HepG2 (cell line): ENCODE measurements around the gene S1PR2. TPM values are rescaled to one million over a fixed set of nuclear protein-coding genes. Genes with fewer than 3 reads are reported as not detected.

Experiments used
- ATAC-seq: fragments of 200-7000 bp; cut with Tn5 transposase; 3 replicates; pipeline ENCODE4 v1.9.1; 2020; ENCODE audit warnings: mild to moderate bottlenecking, moderate library complexity
- BruUV-seq: library from RNA; stranded (reverse); fragments of 400-500 nt; replicated peaks from 2 replicates; lab custom pipeline; 2021; lab: Mats Ljungman, UMichigan
- CTCF ChIA-PET: fragments of 300-600 bp; formaldehyde crosslinking; extraction: SDS; loops from one replicate; lab custom pipeline; 2021; ENCODE audit warnings: low total read pairs, inconsistent platforms, low intra/inter-chr PET ratio; lab: Yijun Ruan, JAX
- POLR2A ChIA-PET: fragments of 350-600 bp; sonication (Branson Sonifier 250); formaldehyde crosslinking; loops from one replicate; lab custom pipeline; 2020; ENCODE audit warnings: antibody characterized with exemption, inconsistent platforms; lab: Yijun Ruan, JAX
- DNase-seq: peaks from one replicate; pipeline ENCODE4 v3.0.0-alpha.2; 2015; ENCODE audit warnings: low spot score
- FAIRE-seq: peaks from 3 replicates; lab custom pipeline; 2011; peaks lifted over from hg19 to GRCh38; lab: Jason Lieb, UNC
- H2AFZ ChIP-seq: one replicate; pipeline ENCODE4 v1.6.1; 2011; ENCODE audit warnings: low read length, inconsistent platforms
- H3K27ac ChIP-seq: fragments of 300-600 bp; 3 replicates; pipeline ENCODE4 v1.8.0; 2011; ENCODE audit warnings: mixed run types, mild to moderate bottlenecking, mixed read lengths, low read length, inconsistent platforms; ENCODE audit not compliant: insufficient read depth; ENCODE audit errors: extremely low read length
- H3K27me3 ChIP-seq, 2 experiments: fragments of 200-600 bp in 1 of 2; 2 replicates in 1 of 2; 3 replicates in 1 of 2; pipeline versions ENCODE4 v1.6.0 to v1.8.0; 2011; ENCODE audit warnings: low read length in 2 of 2, mild to moderate bottlenecking in 2 of 2, moderate library complexity in 2 of 2, inconsistent platforms in 1 of 2; ENCODE audit not compliant: insufficient read depth in 2 of 2, control insufficient read depth in 1 of 2
- H3K36me3 ChIP-seq, 2 experiments: fragments of 200-600 bp in 1 of 2; replicated peaks in 1 of 2; 2 replicates in 1 of 2; 3 replicates in 1 of 2; pipeline versions ENCODE4 v1.5.1 to v1.8.0; 2011; ENCODE audit warnings: low read length in 2 of 2, inconsistent platforms in 1 of 2; ENCODE audit not compliant: insufficient read depth in 2 of 2, control insufficient read depth in 1 of 2
- H3K4me1 ChIP-seq: 2 replicates; pipeline ENCODE4 v1.5.1; 2012; ENCODE audit warnings: low read length, inconsistent platforms; ENCODE audit not compliant: insufficient read depth
- H3K4me2 ChIP-seq: 2 replicates; pipeline ENCODE4 v1.6.0; 2011; ENCODE audit warnings: low read depth, low read length, inconsistent platforms
- H3K4me3 ChIP-seq, 3 experiments: fragments of 200-600 bp in 1 of 3; sonication (generic), shearing (Covaris generic) in 1 of 3; replicated peaks in 1 of 3; 2 replicates each; pipeline ENCODE4 v1.5.1; 2011 to 2016; ENCODE audit warnings: low read length in 3 of 3, inconsistent platforms in 2 of 3, low read depth in 2 of 3, mild to moderate bottlenecking in 2 of 3, control low read depth in 1 of 3, mixed read lengths in 1 of 3; ENCODE audit not compliant: insufficient read depth in 1 of 3
- H3K79me2 ChIP-seq: one replicate; pipeline ENCODE4 v1.6.1; 2011; ENCODE audit warnings: low read length, inconsistent platforms; ENCODE audit not compliant: insufficient read depth
- H3K9ac ChIP-seq: 2 replicates; pipeline ENCODE4 v1.6.0; 2011; ENCODE audit warnings: mild to moderate bottlenecking, low read depth, low read length, inconsistent platforms; ENCODE audit not compliant: insufficient read depth
- H3K9me3 ChIP-seq: 2 replicates; pipeline ENCODE4 v1.5.1; 2012; ENCODE audit warnings: mild to moderate bottlenecking, low read length
- H4K20me1 ChIP-seq: 2 replicates; pipeline ENCODE4 v1.6.0; 2011; ENCODE audit warnings: inconsistent platforms, mild to moderate bottlenecking, low read length, moderate library complexity; ENCODE audit not compliant: insufficient read depth
- FOSL2 ChIP-seq: sonication (generic); formaldehyde crosslinking; IDR thresholded peaks from 2 replicates; pipeline ENCODE4 v1.4.0; 2020; ENCODE audit warnings: missing genetic modification reagents
- PHB2 ChIP-seq: fragments of 450-650 bp; IDR thresholded peaks from 2 replicates; pipeline ENCODE4 v1.6.1; 2018; ENCODE audit not compliant: partially characterized antibody
- ZBTB20 ChIP-seq: sonication (generic); formaldehyde crosslinking; IDR thresholded peaks from 2 replicates; pipeline ENCODE4 v1.8.1; 2023; ENCODE audit warnings: missing genetic modification reagents, low read depth, mild to moderate bottlenecking, borderline replicate concordance
- ZNF678 ChIP-seq: sonication (generic); formaldehyde crosslinking; IDR thresholded peaks from 2 replicates; pipeline ENCODE4 v1.4.0; 2020; ENCODE audit warnings: mild to moderate bottlenecking, missing genetic modification reagents
- ZNF768 ChIP-seq: sonication (generic); formaldehyde crosslinking; IDR thresholded peaks from 2 replicates; pipeline ENCODE4 v1.4.0; 2020; ENCODE audit warnings: missing genetic modification reagents
- WGBS: methylation state at CpG from one replicate; pipeline ENCODE4 v1.1.6; 2017; ENCODE audit warnings: low lambda C conversion rate; 5-methylcytosine and 5-hydroxymethylcytosine counted together
- in situ Hi-C: cut with HindIII; loops from 2 replicates; pipeline ENCODE4 v1.10.0; 2017; ENCODE audit warnings: low pct_unique_long_range_greater_than_20kb; ENCODE audit not compliant: extremely low pct_ligation_motif_present
- intact Hi-C: fragments of 100-400 bp; cut with micrococcal nuclease; formaldehyde crosslinking; loops from one replicate; pipeline ENCODE4 v1.10.0; 2022; ENCODE audit not compliant: unreplicated experiment
- polyA plus RNA-seq, 8 experiments: library from polyadenylated mRNA; depleted of rRNA in 3 of 8; stranded (reverse) in 7 of 8; unstranded in 1 of 8; fragments of >200 nt; fragmentation: Illumina TruSeq in 4 of 8; extraction: Trizol in 4 of 8; gene quantifications; 2 replicates each; pipeline versions ENCODE4 v1.2.1 to v1.2.3, GENCODE V29; 2011 to 2016; ENCODE audit warnings: low read depth in 4 of 8, missing spikeins in 1 of 8, mixed read lengths in 1 of 8; ENCODE audit not compliant: insufficient read depth in 1 of 8
- total RNA-seq, 5 experiments: library from RNA; depleted of rRNA; stranded (reverse); fragments of >200 nt; fragmentation: Illumina TruSeq; extraction: Trizol; gene quantifications; 2 replicates each; pipeline ENCODE4 v1.2.3, GENCODE V29; 2016; ENCODE audit warnings: low read depth in 1 of 5
- TF ChIP-seq, protein P1 (sequence below): sonication (generic); formaldehyde crosslinking; IDR thresholded peaks from 2 replicates; pipeline ENCODE4 v1.9.0; 2021; ENCODE audit warnings: missing genetic modification reagents, borderline replicate concordance

S1PR2 gene
- total and polyA plus RNA-seq, 2 of the 13 experiments (the other 11 are each of a cell fraction or from before 2014, with no cell fraction given): 0.91 to 1.3 TPM

DNA sequence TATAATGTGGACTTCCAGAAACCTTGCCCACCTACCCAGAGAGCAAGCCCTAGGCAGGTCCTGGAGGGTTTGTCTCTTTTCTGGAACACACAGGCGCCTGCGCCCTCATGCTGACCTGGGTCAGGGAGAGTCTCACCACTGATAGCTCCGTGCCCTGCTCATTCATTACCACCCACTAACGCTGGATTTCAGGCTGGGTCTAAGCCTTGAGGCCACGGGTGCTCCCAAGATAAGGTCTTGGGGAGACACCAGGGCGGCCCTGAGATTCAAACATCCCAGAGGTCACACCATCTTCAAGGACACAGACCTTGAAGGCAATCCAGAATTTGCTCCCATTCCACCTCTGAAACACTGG lies 5.1 kb downstream of the S1PR2 start:
- in situ Hi-C loops (no loop called here), intact Hi-C loops (no loop called here)
- no peak for FAIRE-seq
- Histone ChIP-seq H3K27ac (no peak overlapping the region), H3K4me3 (no peak overlapping the region), H3K27me3 (peaks cover 2 to 6% of the 10 kb centered on the region in 2 experiments; a peak in 4 of 5 replicates), H3K36me3 (no peaks in the 10 kb centered on the region), H3K9me3 (no peaks in the 10 kb centered on the region), H3K4me2 (no peak overlapping the region), H4K20me1 (no peaks in the 10 kb centered on the region), H3K4me1 (peaks cover 12% of the 10 kb centered on the region; the same call in 1 of the 2 replicates), H2AFZ (no peak overlapping the region), H3K79me2 (no peaks in the 10 kb centered on the region), H3K9ac (no peak overlapping the region)
- WGBS: 71% methylated on average over 4 of the region's 6 CpGs
- ChIA-PET POLR2A (interaction anchor here (1.0 kb wide), 1 partner anchor 12 kb away, joined by 3 read pairs; no protein-coding TSS in a partner anchor), CTCF (no interaction called here)
- no TSS peak for BruUV-seq
- TF ChIP-seq PHB2: no peak
- no peak for DNase-seq
- no peak for ATAC-seq

DNA sequence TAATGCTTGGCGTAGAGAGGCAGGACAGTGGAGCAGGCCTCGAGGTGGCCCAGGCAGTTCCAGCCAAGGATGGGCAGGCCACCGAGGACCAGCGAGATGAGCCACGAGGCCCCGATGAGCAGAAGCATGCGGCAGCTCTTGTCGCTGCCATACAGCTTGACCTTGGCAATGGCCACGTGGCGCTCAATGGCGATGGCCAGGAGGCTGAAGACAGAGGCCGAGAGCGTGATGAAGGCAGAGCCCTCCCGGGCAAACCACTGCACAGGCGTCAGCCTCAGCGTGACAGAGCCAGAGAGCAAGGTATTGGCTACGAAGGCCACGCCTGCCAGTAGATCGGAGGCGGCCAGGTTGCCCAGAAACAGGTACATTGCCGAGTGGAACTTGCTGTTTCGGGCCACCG lies 6.8 kb downstream of the S1PR2 start:
- Histone ChIP-seq H3K9ac (no peak overlapping the region), H3K27me3 (no peaks in the 10 kb centered on the region; a peak in 1 of 5 replicates), H3K4me2 (no peak overlapping the region), H3K27ac (no peak overlapping the region), H2AFZ (no peak overlapping the region), H3K36me3 (no peaks in the 10 kb centered on the region), H3K9me3 (no peaks in the 10 kb centered on the region), H4K20me1 (no peaks in the 10 kb centered on the region), H3K4me3 (no peak overlapping the region), H3K79me2 (no peaks in the 10 kb centered on the region), H3K4me1 (peaks cover 16% of the 10 kb centered on the region)
- intact Hi-C loops: no loop called here
- TF ChIP-seq ZNF678 (CRISPR knock-in tag): no peak
- TF ChIP-seq ZNF768: peak; percentile 2; the same call in 1 of the 2 replicates
- no peak for TF ChIP-seq FOSL2
- TF ChIP-seq, protein P1, sequence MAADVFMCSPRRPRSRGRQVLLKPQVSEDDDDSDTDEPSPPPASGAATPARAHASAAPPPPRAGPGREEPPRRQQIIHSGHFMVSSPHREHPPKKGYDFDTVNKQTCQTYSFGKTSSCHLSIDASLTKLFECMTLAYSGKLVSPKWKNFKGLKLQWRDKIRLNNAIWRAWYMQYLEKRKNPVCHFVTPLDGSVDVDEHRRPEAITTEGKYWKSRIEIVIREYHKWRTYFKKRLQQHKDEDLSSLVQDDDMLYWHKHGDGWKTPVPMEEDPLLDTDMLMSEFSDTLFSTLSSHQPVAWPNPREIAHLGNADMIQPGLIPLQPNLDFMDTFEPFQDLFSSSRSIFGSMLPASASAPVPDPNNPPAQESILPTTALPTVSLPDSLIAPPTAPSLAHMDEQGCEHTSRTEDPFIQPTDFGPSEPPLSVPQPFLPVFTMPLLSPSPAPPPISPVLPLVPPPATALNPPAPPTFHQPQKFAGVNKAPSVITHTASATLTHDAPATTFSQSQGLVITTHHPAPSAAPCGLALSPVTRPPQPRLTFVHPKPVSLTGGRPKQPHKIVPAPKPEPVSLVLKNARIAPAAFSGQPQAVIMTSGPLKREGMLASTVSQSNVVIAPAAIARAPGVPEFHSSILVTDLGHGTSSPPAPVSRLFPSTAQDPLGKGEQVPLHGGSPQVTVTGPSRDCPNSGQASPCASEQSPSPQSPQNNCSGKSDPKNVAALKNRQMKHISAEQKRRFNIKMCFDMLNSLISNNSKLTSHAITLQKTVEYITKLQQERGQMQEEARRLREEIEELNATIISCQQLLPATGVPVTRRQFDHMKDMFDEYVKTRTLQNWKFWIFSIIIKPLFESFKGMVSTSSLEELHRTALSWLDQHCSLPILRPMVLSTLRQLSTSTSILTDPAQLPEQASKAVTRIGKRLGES (CRISPR knock-in tag): no peak
- no peak for TF ChIP-seq ZBTB20 (CRISPR knock-in tag)
- ChIA-PET POLR2A (no interaction called here), CTCF (no interaction called here)
- DNase-seq (no peak), FAIRE-seq (no peak), ATAC-seq (no peak)
- 88% methylated on average over 10 of the region's 23 CpGs for WGBS
- BruUV-seq: no TSS peak
- in situ Hi-C loops: no loop called here
